Neural progenitor cell (in vitro differentiated cells): Measurements from ENCODE around the gene WDR27. TPM values are rescaled to one million over a fixed set of nuclear protein-coding genes. Genes with fewer than 3 reads are reported as not detected.
A peak's percentile ranks its signal among the peaks of the same experiment; 100 is the strongest.

Experiments
- DNase-seq: peaks from one replicate; pipeline ENCODE4 v3.0.0-alpha.2; 2016; ENCODE audit warnings: low spot score
- H2AFZ ChIP-seq: fragments of 200-600 bp; sonication (generic); replicated peaks from 2 replicates; pipeline ENCODE4 v1.6.1; 2016; ENCODE audit warnings: antibody characterized with exemption
- H3F3A ChIP-seq: fragments of 200-600 bp; sonication (generic); 2 replicates; pipeline ENCODE4 v1.6.1; 2016; ENCODE audit warnings: antibody characterized with exemption, low read depth
- H3K27ac ChIP-seq: fragments of 200-600 bp; sonication (generic); 2 replicates; pipeline ENCODE4 v1.5.1; 2016; ENCODE audit warnings: mild to moderate bottlenecking
- H3K27me3 ChIP-seq: fragments of 200-600 bp; sonication (generic); 2 replicates; pipeline ENCODE4 v1.6.1; 2016; ENCODE audit warnings: mild to moderate bottlenecking, moderate library complexity
- H3K36me3 ChIP-seq: fragments of 200-600 bp; sonication (generic); 2 replicates; pipeline ENCODE4 v1.5.1; 2016
- H3K4me1 ChIP-seq: fragments of 200-600 bp; sonication (generic); 2 replicates; pipeline ENCODE4 v1.6.1; 2016; ENCODE audit warnings: mixed run types
- H3K4me2 ChIP-seq: fragments of 200-600 bp; sonication (generic); 2 replicates; pipeline ENCODE4 v1.6.1; 2016
- H3K4me3 ChIP-seq: fragments of 200-600 bp; sonication (generic); 2 replicates; pipeline ENCODE4 v1.5.1; 2016
- H3K79me2 ChIP-seq: fragments of 200-600 bp; sonication (generic); 2 replicates; pipeline ENCODE4 v1.6.1; 2016; ENCODE audit warnings: low read depth
- H3K9ac ChIP-seq: fragments of 200-600 bp; sonication (generic); 2 replicates; pipeline ENCODE4 v1.6.1; 2016
- H3K9me3 ChIP-seq: fragments of 200-600 bp; sonication (generic); 2 replicates; pipeline ENCODE4 v1.5.1; 2016; ENCODE audit warnings: low read depth
- H4K20me1 ChIP-seq: fragments of 200-600 bp; sonication (generic); 2 replicates; pipeline ENCODE4 v1.6.1; 2016; ENCODE audit warnings: low read depth
- H3K27ac Mint-ChIP-seq: 3 replicates; pipeline ENCODE4 v1.8.0; 2021; ENCODE audit warnings: mixed read lengths
- H3K27me3 Mint-ChIP-seq: 2 replicates; pipeline ENCODE4 v1.8.0; 2022; ENCODE audit warnings: low read depth, mild to moderate bottlenecking, inconsistent platforms, moderate library complexity, mixed read lengths; ENCODE audit not compliant: insufficient read depth
- H3K36me3 Mint-ChIP-seq: 3 replicates; pipeline ENCODE4 v1.8.0; 2021; ENCODE audit warnings: mixed read lengths
- H3K4me1 Mint-ChIP-seq: 3 replicates; pipeline ENCODE4 v1.8.0; 2021; ENCODE audit warnings: mixed read lengths
- H3K4me3 Mint-ChIP-seq: 3 replicates; pipeline ENCODE4 v1.8.0; 2021; ENCODE audit warnings: mild to moderate bottlenecking, moderate library complexity, mixed read lengths
- H3K9me3 Mint-ChIP-seq: 3 replicates; pipeline ENCODE4 v1.8.0; 2020; ENCODE audit warnings: mixed read lengths
- CTCF ChIP-seq: fragments of 200-600 bp; sonication (generic); IDR thresholded peaks from 2 replicates; pipeline ENCODE4 v1.5.1; 2017; ENCODE audit warnings: antibody characterized with exemption, mild to moderate bottlenecking
- EZH2 ChIP-seq: fragments of 200-600 bp; sonication (generic); IDR thresholded peaks from 2 replicates; pipeline ENCODE4 v1.6.1; 2017; ENCODE audit warnings: antibody characterized with exemption, mild to moderate bottlenecking, moderate library complexity
- EZH2phosphoT487 ChIP-seq: fragments of 200-600 bp; sonication (generic); IDR thresholded peaks from 2 replicates; pipeline ENCODE4 v1.6.1; 2017; ENCODE audit warnings: antibody characterized with exemption
- total RNA-seq: library from RNA; depleted of rRNA; stranded (reverse); fragments of >200 nt; gene quantifications from 2 replicates; pipeline ENCODE4 v1.2.3, GENCODE V29; 2015; ENCODE audit warnings: low replicate concordance

WDR27 gene
- total RNA-seq, 1 donor from 2014 or later = 69.0 TPM

- Histone ChIP-seq H4K20me1 (no peaks in the 10 kb centered on the region), H2AFZ (no peak overlapping the region), H3K27ac (no peak overlapping the region), H3K27me3 (no peaks in the 10 kb centered on the region), H3K79me2 (no peaks in the 10 kb centered on the region), H3K4me2 (no peak overlapping the region), H3F3A (no peaks in the 10 kb centered on the region), H3K9ac (no peak overlapping the region), H3K36me3 (peaks cover 4% of the 10 kb centered on the region), H3K9me3 (no peaks in the 10 kb centered on the region), H3K4me3 (no peak overlapping the region), H3K4me1 (no peaks in the 10 kb centered on the region)
- no peak overlapping the region for H3K4me3 Mint-ChIP-seq
- H3K27me3 Mint-ChIP-seq = peaks cover 3% of the 10 kb centered on the region
- no peak overlapping the region for H3K27ac Mint-ChIP-seq
- peaks cover 44% of the 10 kb centered on the region for H3K36me3 Mint-ChIP-seq
- H3K4me1 Mint-ChIP-seq = peaks cover 4% of the 10 kb centered on the region
- H3K9me3 Mint-ChIP-seq = no peaks in the 10 kb centered on the region
- DNase-seq = no peak
- TF ChIP-seq CTCF = no peak
- TF ChIP-seq EZH2 = no peak
- no peak for TF ChIP-seq EZH2phosphoT487
Measured at GRCh38 chr6:169665289-169665688, 36.5 kb downstream of the WDR27 start.

GRCh38 chr6:169664227-169664626 lies 37.6 kb downstream of the WDR27 start:
- DNase-seq = no peak
- Histone ChIP-seq H3K36me3 (peaks cover 4% of the 10 kb centered on the region), H3K4me1 (no peaks in the 10 kb centered on the region), H2AFZ (no peak overlapping the region), H3K4me2 (no peak overlapping the region), H3K27ac (no peak overlapping the region), H4K20me1 (no peaks in the 10 kb centered on the region), H3K79me2 (no peaks in the 10 kb centered on the region), H3F3A (no peaks in the 10 kb centered on the region), H3K27me3 (no peaks in the 10 kb centered on the region), H3K4me3 (no peak overlapping the region), H3K9me3 (no peaks in the 10 kb centered on the region), H3K9ac (no peak overlapping the region)
- Mint-ChIP-seq H3K27ac (no peak overlapping the region), H3K36me3 (peaks cover 47% of the 10 kb centered on the region), H3K9me3 (no peaks in the 10 kb centered on the region), H3K4me1 (no peaks in the 10 kb centered on the region), H3K4me3 (no peak overlapping the region), H3K27me3 (peaks cover 3% of the 10 kb centered on the region)
- TF ChIP-seq CTCF (no peak), EZH2 (no peak), EZH2phosphoT487 (no peak)

- H4K20me1 ChIP-seq = no peaks in the 10 kb centered on the region
Measured at GRCh38 chr6:169663468-169663867, 38.4 kb downstream of the WDR27 start.

More at GRCh38 chr6:169663468-169663867, 38.4 kb downstream of the WDR27 start:
- Histone ChIP-seq H2AFZ (no peak overlapping the region), H3K4me2 (no peak overlapping the region), H3K27ac (no peak overlapping the region), H3K79me2 (no peaks in the 10 kb centered on the region), H3K4me1 (no peaks in the 10 kb centered on the region), H3K4me3 (no peak overlapping the region), H3F3A (no peaks in the 10 kb centered on the region), H3K27me3 (no peaks in the 10 kb centered on the region), H3K9me3 (no peaks in the 10 kb centered on the region), H3K9ac (no peak overlapping the region), H3K36me3 (peaks cover 4% of the 10 kb centered on the region)
- peak overlapping the region; percentile 14 for H3K4me3 Mint-ChIP-seq
- H3K9me3 Mint-ChIP-seq = no peaks in the 10 kb centered on the region
- no peaks in the 10 kb centered on the region for H3K4me1 Mint-ChIP-seq
- H3K27me3 Mint-ChIP-seq = peaks cover 3% of the 10 kb centered on the region
- H3K27ac Mint-ChIP-seq = no peak overlapping the region
- DNase-seq = no peak
- peaks cover 47% of the 10 kb centered on the region for H3K36me3 Mint-ChIP-seq
- TF ChIP-seq EZH2 (no peak), EZH2phosphoT487 (no peak), CTCF (no peak)
